Stimulated activated CD4-positive, alpha-beta T cell treated with anti-CD3 and anti-CD28 coated beads, Interleukin-2, amount 100 ng/mL, for 48 hours (primary cell): Measurements from ENCODE around the gene PIGA.
"Not testable (repeated sequence)": the region's sequence is repeated elsewhere in the genome, so short reads cannot be mapped to it uniquely, and the experiment has no call there.

Experiments
- DNase-seq, 2 donors: peaks; one replicate each; pipeline ENCODE4 v3.0.0-alpha.2; 2020

The PIGA gene

DNA sequence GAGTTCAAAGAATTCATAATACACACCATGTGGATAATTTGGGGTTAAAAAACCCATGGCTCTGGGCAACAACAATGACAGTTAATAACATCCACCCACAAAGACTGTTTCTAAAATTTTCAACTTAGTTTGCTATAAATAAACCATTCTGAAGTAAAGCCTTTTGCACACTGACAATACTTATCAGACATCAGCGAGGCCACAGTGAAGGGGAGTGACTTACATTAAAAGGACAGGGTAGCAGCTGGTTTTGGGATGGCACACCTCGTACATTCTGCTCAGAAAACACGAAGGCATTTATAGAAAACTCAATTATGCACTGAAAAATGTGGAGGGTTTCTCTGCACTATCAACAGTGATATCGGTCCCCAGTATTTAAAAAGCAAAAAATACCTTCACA lies 15.0 kb downstream of the PIGA start:
- DNase-seq, result no peak

DNA sequence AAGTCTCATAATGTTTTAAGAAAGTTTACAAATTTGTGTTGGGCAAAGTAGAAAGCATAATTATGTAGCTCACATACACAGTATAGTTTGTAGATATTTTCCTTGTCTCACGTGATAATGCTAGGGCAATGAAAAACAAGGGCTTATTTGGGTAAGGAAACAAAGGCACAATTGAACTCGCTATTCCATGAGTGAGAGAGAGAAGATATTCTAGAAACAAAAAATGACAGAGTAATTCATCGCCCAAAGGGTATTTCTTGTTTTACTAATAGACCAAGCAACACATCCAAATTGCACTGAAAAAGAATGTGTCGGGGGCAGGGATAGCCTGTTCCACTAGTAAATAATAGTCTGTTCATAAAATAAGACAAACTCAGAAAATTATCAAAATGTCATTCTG lies 16.2 kb downstream of the PIGA start:
- DNase-seq, result no peak

DNA sequence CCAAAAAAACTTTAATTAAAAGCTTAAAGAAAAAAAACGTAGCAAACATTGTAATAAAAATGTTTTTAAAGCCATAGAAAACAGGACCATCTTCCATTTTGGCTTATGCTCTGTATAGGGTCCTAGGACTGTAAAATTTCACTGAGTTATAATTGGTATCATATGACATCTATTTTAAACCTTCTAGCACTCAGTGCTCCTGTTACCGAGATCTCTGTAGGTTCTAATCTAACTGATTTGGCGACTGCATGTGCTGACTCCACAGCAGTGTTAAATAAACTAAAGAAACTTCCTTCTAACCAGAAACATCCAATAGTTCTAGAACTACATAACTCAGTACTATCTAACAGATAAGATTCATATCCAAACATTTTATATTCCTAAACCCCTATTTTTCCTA lies 19.8 kb downstream of the PIGA start, which contains the start of gene ASB11:
ASB11 (minus strand) TSS at position 132 of the 400 bp plus-strand sequence; CDS start at position 97, 35 bp downstream.
- no peak for DNase-seq

DNA sequence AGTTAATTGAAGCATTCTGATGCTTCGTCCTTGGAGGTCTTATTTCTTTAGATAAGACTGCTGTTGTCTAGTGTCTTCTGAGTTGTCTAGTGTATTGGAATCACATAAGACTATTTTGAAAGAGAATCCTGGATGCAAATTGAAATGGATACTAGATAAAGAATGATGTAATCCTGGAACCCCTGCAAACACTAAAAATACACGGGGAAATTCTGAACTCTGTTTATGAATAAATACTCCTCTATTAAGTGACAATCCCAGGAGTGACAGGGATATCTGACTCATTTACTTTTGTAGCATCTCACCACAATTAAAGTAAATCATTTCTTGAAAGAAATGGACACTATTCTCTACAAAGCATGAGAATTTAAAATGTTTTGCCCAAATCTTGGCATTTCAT lies 20.9 kb downstream of the PIGA start:
- DNase-seq, result no peak

DNA sequence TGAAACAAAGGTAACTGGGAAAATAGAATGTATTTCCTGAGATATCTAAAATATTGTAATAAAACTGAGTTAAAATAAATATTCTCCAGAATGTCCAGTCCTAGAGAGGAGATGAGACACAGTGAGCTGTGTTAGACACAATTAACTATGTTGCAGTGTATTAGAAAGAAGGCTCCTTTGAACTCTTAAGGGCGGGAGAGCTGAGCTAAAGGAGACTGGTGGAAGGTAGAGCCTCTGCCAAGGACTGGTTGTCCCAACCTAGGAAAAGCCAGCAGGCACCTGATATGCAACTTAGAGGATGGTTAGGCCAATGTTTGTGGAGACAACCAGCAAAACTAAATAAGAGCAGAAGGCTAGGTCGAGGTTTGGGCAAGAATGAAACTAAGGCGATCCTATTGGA lies 24.2 kb downstream of the PIGA start:
- DNase-seq, result no peak

DNA sequence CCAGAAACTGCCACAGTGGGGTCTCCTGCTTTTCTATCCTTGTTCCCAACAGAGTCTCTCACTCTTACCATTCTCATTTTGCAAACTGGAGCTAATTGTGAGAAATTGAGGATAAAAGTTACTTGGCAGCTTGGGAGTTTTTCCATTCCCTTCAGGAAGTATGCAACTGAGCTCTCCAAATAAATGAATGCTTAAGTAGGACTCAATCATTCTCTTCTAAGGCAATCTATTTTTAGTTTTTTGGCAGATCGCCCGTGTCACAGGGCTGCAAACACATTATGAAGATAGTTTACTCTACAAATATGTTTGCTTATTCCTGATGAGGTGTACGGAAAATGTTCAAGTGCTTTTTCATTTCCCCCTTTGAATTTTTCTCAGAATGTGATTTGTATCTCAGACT lies 25.2 kb downstream of the PIGA start:
- no peak for DNase-seq

DNA sequence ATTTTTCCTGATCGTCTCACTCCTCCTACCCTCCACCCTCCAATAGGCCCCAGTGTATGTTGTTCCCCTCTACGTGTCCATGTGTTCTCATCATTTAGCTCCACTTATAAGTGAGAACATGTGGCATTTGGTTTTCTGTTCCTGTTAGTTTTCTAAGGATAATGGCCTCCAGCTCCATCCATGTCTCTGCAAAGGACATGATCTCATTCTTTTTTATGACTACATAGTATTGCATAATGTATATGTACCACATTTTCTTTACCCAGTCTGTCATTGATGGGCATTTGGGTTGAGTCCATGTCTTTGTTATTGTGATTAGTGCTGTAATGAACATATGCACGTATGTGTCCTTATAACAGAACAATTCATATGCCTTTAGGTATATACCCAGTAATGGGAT lies 29.4 kb downstream of the PIGA start:
- not testable (repeated sequence) for DNase-seq

DNA sequence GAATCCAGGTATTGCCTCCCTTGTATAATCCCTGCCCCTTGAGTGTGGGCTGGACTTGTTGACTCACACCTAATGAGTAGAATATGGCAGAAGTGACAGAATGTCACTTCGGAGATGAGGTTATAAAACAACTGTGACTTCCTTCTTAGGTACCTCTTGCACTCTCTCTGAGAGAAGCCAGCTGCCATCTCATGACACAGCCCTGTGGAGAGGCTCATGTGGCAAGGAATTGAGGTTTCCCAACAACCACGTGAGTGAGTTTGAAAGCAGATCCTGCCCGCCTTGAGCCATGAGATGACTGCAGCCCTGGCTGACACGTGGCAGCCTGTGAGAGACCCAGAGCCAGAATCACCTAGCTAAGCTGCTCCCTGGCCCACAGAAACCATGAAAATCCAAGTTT lies 33.4 kb downstream of the PIGA start:
- DNase-seq, result peak in 1 of 2 donors; percentile 1

DNA sequence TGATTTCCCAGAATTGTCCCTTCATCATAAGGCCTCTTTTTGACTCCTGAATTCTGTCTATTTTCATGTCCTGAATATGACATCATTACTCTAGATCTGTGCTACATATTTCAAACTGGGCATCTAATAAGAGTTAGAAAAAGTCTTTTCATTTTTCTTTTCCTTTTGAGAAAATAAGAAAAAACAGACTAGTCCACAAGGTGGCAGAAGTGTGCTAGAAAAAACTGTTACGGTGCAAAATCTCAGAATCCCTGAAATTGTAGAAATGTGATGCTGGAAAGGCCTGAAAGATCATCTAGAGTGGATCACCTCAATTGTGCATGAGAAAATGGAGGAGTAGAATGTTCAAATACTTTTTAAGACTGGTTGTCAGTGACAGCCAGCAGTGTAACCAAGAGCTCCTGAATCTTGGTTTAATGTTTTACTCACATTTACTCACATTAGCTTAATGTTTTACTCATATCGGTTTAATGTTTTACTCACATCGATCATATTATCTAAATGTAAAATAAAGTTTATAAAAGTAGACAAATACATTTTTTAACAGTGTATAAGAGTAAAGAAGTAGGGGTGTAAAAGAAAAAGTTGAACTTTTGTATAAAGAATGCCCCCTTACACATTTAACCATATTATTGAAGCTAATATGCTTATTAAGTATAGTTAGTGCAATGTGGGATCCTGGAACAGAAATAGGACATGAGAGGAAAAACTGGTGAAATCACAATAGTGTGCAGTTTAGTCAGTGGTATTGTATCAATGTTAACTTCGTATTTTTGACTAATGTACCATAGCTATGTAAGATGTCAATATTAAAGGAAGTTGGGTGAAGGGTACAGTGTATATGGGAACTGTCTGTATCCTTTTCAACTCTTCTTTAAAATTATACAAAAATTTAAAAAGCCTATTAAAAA lies 35.1 kb downstream of the PIGA start:
- DNase-seq, result no peak

DNA sequence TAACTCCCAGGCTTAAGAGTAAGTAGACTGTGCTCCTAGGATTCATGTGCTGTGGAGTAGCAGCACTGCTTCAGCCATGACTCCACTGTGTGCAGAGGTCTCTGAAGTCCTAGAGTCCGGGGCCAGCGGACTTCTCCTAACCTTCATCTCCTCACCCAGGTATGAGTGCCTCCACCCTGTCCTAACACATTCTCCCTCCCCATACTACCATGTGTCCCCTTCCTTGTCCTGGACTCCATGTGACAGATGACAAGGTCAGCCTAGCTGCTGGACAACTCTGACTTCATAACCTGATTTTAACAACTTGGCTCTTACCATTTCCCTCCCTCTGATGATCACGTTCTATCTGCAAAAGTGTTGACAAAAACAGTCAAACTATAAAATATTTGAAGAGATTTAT lies 36.5 kb downstream of the PIGA start:
- DNase-seq, result no peak

DNA sequence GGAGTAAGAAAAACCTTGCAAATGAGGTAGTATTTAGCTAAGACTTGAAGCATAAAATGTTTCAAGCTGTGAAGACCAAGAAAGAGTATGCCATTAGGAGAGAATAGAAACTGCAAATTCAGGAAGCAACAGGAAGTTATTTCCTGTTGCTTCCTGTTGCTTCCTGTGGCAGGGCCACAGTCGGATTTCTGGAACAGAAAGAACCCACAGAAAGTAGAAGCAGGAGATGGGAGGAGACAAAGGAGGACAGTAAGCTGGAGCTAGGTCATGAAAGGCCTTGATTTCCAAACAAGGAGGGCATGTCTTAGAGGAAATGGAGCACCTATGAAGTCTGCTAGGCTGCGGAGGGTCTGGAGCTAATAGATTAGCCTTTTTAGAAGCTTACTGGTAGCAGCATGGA lies 37.1 kb downstream of the PIGA start:
- no peak for DNase-seq

DNA sequence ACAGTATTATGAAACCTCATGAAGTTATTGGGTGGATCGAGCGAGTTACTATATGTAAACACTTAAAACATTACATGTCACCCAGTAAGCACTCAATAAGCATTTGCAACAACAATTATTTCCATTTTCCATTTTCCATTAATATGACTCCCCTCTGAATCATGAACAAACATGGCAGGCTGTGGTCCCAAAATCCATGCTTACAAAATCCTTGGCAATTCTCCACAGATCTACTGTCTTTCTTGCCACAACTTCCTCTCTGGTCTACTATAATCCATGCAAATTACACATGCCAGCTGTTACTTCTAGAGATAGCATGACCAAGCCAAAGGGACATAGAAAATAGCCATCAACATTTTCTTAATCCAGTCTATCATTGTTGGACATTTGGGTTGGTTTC lies 41.9 kb downstream of the PIGA start:
- no peak for DNase-seq

DNA sequence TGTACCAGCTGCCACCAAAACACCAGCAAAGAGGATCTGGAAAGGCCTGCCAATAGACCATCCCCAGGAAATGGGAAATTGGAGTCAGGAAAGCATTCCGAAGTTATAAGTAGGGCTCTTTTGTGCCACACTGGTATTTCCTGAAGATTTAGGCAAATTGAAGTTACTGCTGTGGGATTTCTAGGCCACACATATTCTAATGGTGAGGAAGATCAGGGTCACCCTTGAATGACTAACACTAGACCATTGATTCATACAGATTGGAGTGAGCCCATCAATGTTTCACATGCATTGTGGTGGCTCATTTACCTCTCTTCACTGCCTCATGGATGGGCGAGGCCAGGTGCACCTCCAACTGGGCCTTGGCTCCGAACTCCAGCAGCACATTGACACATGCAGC lies 42.5 kb downstream of the PIGA start:
- DNase-seq, result no peak

DNA sequence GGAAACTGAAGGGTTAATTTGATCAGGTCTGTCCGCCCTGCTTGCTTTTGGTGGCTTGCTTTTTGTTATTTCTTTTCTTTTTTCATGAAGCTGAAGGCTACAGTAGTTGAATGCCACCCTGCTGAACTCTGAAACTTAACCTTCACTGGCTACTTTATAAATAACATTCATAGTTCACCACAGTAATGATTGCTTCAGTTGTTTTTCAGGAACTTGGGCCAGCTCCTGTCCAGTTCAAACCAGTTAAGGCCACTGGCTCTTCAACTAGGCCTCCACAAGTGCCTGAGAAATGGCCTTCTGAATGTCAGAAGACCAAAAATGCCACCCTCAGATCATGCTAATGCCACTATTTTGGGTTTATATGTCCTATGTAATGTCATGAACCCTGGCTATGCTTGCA lies 57.7 kb downstream of the PIGA start:
- DNase-seq, result no peak

DNA sequence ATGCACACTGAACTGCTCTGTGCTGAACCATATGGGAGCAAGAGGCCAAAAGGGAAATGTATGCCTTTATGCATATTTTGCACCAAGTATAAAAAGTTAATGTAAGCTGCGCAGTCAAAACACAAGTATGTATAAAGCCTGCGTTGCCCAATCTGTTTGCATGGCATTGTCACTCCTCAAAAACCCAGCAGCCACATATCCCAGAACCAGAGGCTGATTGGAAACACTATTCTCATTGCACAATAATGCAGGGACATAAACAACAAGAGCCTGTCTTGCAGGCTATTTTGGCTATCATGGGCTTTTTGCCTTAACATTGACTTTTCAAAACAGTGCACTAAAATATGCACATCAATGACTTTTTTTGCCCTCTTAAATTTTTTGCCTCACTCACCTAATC lies 60.4 kb downstream of the PIGA start:
- no peak for DNase-seq

DNA sequence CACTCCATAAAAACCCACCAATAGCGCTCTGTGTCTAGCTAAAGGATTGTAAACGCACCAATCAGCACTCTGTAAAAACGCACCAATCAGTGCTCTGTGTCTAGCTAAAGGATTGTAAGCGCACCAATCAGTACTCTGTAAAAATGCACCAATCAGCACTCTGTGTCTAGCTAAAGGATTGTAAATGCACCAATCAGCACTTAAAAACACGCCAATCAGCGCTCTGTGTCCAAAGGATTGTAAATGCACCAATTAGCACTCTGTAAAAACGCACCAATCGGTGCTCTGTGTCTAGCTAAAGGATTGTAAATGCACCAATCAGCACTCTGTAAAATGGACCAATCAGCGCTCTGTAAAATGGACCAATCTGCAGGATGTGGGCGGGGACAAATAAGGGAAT lies 62.0 kb downstream of the PIGA start:
- DNase-seq, result not testable (repeated sequence)

DNA sequence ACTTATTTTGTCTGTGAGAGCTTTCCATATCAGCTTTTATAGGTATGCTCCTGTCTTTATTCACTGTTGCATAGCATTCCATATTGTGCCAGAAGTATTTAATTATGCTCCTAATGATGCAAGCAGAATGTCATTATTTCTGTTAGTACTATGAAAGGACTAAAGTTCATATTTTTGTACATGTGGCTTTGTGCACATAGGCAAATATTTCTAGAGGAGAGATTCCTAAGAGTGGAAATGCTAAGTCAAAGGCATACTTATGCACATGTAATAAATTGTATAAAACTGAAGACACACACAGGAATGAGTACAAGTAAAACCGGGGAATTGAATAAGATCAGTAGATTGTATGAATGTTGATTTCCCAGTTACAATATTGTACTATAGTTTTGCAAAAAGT lies 63.6 kb downstream of the PIGA start:
- DNase-seq, result no peak

DNA sequence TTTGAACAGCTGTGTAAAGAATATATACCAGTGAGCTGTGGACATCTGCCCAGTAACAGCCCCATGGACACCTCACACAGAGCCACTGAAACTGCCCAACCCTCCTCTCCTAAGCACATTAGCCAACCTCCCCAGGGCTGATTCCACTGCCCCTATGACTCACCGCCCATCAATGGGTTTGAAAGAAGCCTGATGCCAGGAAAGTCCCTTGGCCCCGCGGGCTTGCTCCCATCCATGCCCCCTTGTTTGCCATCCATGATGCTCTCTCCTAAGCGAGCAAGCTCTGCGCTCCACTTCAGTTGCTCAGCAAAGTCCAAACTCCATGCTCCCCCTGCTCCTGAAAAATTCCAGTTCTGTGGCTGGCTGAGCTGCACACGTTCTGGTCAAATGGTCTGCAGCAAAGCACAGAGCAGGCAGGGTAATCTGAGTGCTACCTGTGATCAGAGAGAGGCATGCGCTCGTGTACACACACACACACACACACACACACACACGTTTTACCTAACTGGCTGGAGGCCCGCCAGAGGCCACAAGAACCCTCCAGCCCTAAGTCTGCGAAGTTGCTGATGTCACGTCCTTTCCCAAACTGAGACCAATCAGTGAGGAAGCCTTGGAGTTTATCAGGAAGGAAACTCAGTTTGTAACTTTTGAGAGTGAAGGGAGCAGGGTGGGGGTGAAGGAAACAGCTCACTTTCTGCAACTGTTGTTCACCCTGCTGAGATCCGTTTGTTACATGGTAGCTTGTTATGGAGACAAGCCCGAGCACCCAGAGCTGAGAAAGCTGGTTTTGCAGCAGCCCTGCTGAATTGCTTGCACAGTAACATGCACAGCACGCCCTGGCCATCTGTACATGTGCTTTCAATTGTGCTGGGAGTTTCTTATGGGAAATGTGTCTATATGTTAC lies 65.5 kb downstream of the PIGA start, which contains the start of gene ASB9:
ASB9 (minus strand) TSS at position 466 of the 904 bp plus-strand sequence; CDS start at position 257, 209 bp downstream.
- no peak for DNase-seq
